ENCODE results near the gene ST3GAL2.
A peak's percentile ranks its signal among the peaks of the same experiment; 100 is the strongest.

Gene ST3GAL2, protein sequence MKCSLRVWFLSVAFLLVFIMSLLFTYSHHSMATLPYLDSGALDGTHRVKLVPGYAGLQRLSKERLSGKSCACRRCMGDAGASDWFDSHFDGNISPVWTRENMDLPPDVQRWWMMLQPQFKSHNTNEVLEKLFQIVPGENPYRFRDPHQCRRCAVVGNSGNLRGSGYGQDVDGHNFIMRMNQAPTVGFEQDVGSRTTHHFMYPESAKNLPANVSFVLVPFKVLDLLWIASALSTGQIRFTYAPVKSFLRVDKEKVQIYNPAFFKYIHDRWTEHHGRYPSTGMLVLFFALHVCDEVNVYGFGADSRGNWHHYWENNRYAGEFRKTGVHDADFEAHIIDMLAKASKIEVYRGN

DNA sequence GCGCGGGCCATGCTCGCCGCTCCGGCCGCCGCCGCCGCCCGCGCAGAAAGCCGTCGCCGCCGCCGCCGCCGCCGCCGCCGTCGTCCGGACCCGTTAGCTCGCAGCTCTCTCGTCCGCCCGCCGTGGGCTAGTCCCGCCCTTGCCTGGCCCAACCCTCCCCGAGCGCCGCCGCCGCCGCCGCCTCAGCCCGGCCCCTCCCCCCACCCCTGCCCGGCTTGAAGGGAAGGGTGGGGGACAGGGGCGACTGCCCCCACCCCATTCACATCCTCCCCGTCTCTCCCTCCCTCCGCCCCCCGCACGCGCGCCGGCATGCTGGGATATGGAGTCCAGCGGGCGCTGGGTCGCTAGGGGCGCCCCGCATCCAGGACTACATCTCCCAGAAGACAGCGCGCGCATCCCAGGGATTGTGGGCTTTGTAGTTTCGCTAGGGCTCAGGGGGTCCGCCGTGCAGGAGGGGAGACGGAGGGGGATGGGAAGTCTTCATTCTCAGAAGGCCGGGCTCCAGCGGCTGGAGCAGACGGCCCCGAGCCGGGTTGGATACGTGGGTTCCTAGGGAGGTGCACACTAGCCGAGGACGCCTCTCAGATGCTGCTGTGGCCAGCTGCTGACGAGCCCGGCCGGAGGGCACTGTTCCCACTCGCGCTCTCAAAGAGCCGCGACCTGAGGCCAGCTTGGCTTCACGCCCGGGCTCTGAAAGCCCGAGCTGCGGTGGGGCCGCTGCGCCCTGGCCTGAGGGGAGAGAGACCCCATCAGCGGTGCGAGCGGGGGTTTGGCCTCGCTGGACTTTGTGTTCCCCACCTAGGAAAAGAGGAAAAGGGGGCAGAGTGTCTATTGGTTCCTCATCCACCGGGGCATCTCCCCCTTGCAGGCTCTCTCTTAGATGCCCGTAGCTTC is at the start of gene ST3GAL2:
TSS of gene ST3GAL2 (minus strand) at position 132 of the 894 bp plus-strand sequence. CDS start 40,570 bp downstream, outside the sequence.
- no peak for DNase-seq (ENCODE audit: low read depth)
- H3K4me3 ChIP-seq (ENCODE audit: low read length), result peak within 1 kb of the TSS; percentile 77
- TF ChIP-seq, protein P1, sequence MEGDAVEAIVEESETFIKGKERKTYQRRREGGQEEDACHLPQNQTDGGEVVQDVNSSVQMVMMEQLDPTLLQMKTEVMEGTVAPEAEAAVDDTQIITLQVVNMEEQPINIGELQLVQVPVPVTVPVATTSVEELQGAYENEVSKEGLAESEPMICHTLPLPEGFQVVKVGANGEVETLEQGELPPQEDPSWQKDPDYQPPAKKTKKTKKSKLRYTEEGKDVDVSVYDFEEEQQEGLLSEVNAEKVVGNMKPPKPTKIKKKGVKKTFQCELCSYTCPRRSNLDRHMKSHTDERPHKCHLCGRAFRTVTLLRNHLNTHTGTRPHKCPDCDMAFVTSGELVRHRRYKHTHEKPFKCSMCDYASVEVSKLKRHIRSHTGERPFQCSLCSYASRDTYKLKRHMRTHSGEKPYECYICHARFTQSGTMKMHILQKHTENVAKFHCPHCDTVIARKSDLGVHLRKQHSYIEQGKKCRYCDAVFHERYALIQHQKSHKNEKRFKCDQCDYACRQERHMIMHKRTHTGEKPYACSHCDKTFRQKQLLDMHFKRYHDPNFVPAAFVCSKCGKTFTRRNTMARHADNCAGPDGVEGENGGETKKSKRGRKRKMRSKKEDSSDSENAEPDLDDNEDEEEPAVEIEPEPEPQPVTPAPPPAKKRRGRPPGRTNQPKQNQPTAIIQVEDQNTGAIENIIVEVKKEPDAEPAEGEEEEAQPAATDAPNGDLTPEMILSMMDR (conservative IDR thresholded peaks at IDR 0.05; ENCODE audit: low read depth, low read length), result no peak

DNA sequence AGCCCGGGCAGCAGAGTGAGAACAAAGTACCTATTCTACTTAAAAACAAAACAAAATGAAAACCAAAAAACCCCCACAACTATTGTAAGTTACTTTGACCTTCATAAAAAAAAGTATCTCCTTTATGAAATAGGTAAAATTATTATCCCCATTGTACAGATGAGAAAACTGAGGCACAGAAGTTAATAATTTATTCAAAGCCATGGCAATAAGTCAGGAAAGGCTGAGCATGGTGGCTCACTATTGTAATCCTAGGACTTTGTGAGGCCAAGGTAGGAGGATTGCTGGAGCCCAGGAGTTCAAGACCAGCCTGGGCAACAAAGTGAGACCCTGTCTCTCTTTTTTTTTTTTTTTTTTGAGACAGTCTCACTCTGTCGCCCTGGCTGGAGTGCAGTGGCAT is 46.0 kb upstream of the ST3GAL2 start:
- DNase-seq (ENCODE audit: low read depth), result no peak
- TF ChIP-seq, protein P1 (conservative IDR thresholded peaks at IDR 0.05; ENCODE audit: low read depth, low read length), result no peak
- no peak overlapping the region for H3K4me3 ChIP-seq (ENCODE audit: low read length)

DNA sequence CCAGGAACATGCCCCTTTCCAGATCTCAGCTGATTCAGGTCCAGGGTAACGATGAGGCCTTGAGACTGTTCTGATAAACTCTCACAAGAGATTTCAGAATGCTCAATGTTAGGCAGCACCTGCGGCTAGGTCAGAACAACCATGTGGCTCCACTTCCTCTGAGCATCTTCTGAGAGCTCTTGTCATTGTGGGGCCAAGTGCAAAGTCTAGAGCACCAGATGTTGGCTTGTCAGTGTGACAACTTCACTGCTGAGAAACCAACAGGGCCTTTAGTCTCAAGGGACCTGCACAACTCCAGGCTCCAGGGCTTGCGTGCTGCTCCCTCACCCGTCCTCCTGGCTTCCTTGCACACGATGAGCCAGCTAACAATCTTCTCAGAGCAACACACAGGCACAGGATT is 44.5 kb upstream of the ST3GAL2 start:
- no peak for DNase-seq (ENCODE audit: low read depth)

DNA sequence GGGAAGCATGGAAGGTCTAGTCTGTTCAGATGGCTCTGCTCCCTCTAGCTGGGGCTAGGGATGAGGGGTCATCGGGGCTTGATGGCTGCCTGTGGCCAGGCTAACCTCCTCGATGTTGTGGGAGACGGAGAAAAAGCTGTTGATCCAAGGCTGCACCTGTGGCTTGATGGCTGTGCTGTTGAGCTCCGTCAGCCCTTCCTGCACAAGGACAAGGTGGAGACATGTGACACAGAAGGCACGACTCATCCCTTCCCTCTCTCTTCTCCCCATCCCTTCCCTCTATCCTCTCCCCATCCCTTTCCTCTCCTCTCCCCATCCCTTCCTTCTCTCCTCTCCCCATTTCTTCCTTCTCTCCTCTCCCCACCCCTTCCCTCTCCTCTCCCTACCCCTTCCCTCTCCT is 43.7 kb upstream of the ST3GAL2 start:
- no peak overlapping the region for H3K4me3 ChIP-seq (ENCODE audit: low read length)
- DNase-seq (ENCODE audit: low read depth), result no peak
- TF ChIP-seq, protein P1 (conservative IDR thresholded peaks at IDR 0.05; ENCODE audit: low read depth, low read length), result no peak

More for the DNA sequence above, 44.5 kb upstream of the ST3GAL2 start:
- TF ChIP-seq, protein P1 (conservative IDR thresholded peaks at IDR 0.05; ENCODE audit: low read depth, low read length), result no peak
- H3K4me3 ChIP-seq (ENCODE audit: low read length), result no peak overlapping the region

DNA sequence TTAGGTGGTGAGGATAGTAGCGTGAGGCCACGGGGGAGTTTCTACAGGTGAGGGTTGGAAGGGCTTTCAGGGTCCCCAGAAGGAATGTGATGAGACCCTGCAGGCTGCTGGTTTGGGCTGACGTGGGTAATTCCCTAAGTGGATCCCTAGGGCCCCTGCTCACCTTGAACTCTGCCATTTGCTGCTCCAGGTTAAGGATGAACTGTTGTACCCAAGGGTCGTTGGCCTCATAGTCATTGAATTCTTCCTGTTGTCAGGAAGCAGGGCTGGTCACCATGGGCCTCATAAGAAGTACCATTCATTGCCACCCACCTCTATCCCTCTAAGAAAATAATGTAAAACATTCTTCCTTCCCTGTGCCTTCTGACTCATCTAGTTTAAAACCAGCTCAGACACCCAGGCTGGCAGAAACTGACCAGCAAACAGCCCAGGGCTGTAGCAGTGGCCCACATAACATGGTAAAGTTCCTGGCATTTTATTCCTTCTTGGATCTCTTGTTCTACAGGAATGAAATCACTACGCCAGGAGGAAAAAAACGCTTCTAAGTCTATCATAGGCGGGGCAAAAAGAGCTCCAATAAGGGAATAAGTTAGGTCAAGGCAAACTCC is 43.1 kb upstream of the ST3GAL2 start:
- no peak overlapping the region for H3K4me3 ChIP-seq (ENCODE audit: low read length)
- DNase-seq (ENCODE audit: low read depth), result no peak
- TF ChIP-seq, protein P1 (conservative IDR thresholded peaks at IDR 0.05; ENCODE audit: low read depth, low read length), result no peak

DNA sequence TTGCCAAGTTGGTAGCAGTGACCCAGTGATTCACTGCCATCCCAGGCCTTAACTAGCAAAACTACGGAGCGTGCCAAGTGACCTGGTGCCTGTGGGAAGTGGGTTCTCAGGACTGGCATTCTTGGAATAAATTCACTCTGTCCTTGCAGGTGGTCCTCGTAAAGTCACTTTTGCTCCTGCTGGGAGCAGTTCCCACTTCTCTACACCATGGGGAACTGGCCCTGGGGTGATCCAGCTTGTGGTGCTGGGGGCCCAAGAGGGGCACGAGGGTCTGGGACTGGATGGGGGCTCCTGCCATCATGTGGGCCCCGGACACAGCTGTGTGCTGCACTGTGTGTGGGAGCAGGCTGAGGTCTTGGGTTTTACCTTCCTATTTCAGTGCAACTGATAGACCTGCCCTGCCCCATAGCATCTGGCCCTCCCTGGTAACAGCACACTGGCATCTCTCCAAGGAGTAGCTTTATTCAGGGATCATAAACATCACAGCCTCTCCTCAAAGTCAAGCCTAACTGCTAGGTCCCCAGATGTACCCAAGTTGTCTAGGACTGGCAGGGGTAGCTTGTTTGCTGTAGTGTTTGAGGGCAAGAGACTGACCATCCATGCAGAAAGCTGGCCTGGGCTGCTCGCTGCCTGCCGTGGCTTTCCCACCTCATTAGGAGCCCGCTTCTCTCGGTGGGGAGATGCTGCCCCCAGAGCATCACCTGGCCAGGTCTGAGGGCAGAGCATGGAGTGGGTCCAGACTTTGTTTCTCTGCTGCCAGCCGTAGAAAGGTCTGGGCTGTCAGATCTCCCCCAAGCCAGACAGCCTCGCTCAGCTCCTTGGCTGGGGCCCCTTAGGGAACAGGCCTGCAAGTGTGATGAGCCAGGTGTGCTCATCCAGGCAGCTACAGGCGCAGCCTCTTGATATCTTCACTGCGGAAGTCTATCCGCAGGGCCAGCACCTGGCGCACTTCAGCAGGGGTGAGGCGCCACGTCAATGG is 41.5 kb upstream of the ST3GAL2 start:
- TF ChIP-seq, protein P1 (conservative IDR thresholded peaks at IDR 0.05; ENCODE audit: low read depth, low read length), result no peak
- no peak overlapping the region for H3K4me3 ChIP-seq (ENCODE audit: low read length)
- DNase-seq (ENCODE audit: low read depth), result no peak

All from retinal pigment epithelial cell (primary cell).